GM12878 (cell line): ENCODE measurements around the gene SPOP. TPM values are rescaled to one million over a fixed set of nuclear protein-coding genes. Genes with fewer than 3 reads are reported as not detected.

Experiments
- ATAC-seq: fragments of 200-7000 bp; cut with Tn5 transposase; 3 replicates; pipeline ENCODE4 v1.9.1; 2020; ENCODE audit warnings: mild to moderate bottlenecking, moderate library complexity
- BruUV-seq: library from RNA; stranded (reverse); fragments of 400-500 nt; replicated peaks from 2 replicates; lab custom pipeline; 2021; lab: Mats Ljungman, UMichigan
- CTCF ChIA-PET: fragments of 300-600 bp; sonication (Branson Sonifier 250); formaldehyde crosslinking; extraction: SDS; loops from one replicate; lab custom pipeline; 2021; ENCODE audit warnings: inconsistent platforms; lab: Yijun Ruan, JAX
- POLR2A ChIA-PET: fragments of 350-600 bp; formaldehyde crosslinking; extraction: SDS; loops from one replicate; lab custom pipeline; 2021; ENCODE audit warnings: inconsistent platforms; lab: Charles Lee
- RAD21 ChIA-PET: fragments of 300-600 bp; sonication (Branson Sonifier 250); formaldehyde crosslinking; loops from one replicate; lab custom pipeline; 2023; ENCODE audit warnings: antibody characterized with exemption; ENCODE audit not compliant: unreplicated experiment; lab: Charles Lee
- SMC1A ChIA-PET: fragments of 300-600 bp; sonication (Branson Sonifier 250); formaldehyde crosslinking; loops from one replicate; lab custom pipeline; 2023; ENCODE audit not compliant: unreplicated experiment, uncharacterized antibody; lab: Charles Lee
- DNase-seq: peaks from one replicate; pipeline ENCODE4 v3.0.0-alpha.2; 2011; ENCODE audit warnings: low read depth, low spot score
- FAIRE-seq: peaks from 3 replicates; lab custom pipeline; 2011; peaks lifted over from hg19 to GRCh38; lab: Jason Lieb, UNC
- H2AFZ ChIP-seq: 2 replicates; pipeline ENCODE4 v1.6.0; 2011; ENCODE audit warnings: low read depth, low read length, control low read depth; ENCODE audit not compliant: control insufficient read depth
- H3K27ac ChIP-seq: 2 replicates; pipeline ENCODE4 v1.5.1; 2011; ENCODE audit warnings: control low read depth; ENCODE audit not compliant: control insufficient read depth, insufficient read depth
- H3K27me3 ChIP-seq, 2 experiments: replicated peaks in 1 of 2; 2 replicates each; pipeline versions ENCODE4 v1.6.0 to v1.6.1; 2011; ENCODE audit warnings: low read length in 1 of 2; ENCODE audit not compliant: control insufficient read depth in 2 of 2, insufficient read depth in 2 of 2
- H3K36me3 ChIP-seq, 2 experiments: 2 replicates each; pipeline ENCODE4 v1.5.1; 2011; ENCODE audit warnings: low read length in 1 of 2; ENCODE audit not compliant: control insufficient read depth in 2 of 2, insufficient read depth in 2 of 2
- H3K4me1 ChIP-seq: 2 replicates; pipeline ENCODE4 v1.6.1; 2011; ENCODE audit warnings: mild to moderate bottlenecking, low read length, moderate library complexity, mixed read lengths; ENCODE audit not compliant: control insufficient read depth, insufficient read depth
- H3K4me2 ChIP-seq: 2 replicates; pipeline ENCODE4 v1.6.0; 2011; ENCODE audit warnings: control low read depth; ENCODE audit not compliant: control insufficient read depth, insufficient read depth
- H3K4me3 ChIP-seq: fragments of 200-600 bp; sonication (generic); 2 replicates; pipeline ENCODE4 v1.5.1; 2016
- H3K79me2 ChIP-seq: 2 replicates; pipeline ENCODE4 v1.6.0; 2011; ENCODE audit warnings: low read length; ENCODE audit not compliant: control insufficient read depth, insufficient read depth
- H3K9ac ChIP-seq: 2 replicates; pipeline ENCODE4 v1.8.0; 2011; ENCODE audit warnings: low read length, control low read depth, mixed read lengths; ENCODE audit not compliant: control insufficient read depth, insufficient read depth
- H3K9me3 ChIP-seq: replicated peaks from 3 replicates; pipeline ENCODE4 v1.5.1; 2011; ENCODE audit warnings: mild to moderate bottlenecking, low read length; ENCODE audit not compliant: control insufficient read depth, insufficient read depth
- H4K20me1 ChIP-seq: 2 replicates; pipeline ENCODE4 v1.6.0; 2011; ENCODE audit not compliant: control insufficient read depth, insufficient read depth
- CBX5 ChIP-seq: sonication (generic); IDR thresholded peaks from 2 replicates; pipeline ENCODE4 v1.6.1; 2016; ENCODE audit warnings: low read depth, moderate library complexity, mild to moderate bottlenecking, inconsistent platforms
- CREB1 ChIP-seq: IDR thresholded peaks from 2 replicates; pipeline ENCODE4 v1.6.1; 2012; ENCODE audit warnings: low read depth, mild to moderate bottlenecking, inconsistent platforms
- EGR1 ChIP-seq, 2 experiments: IDR thresholded peaks; 1 replicate in 1 of 2; 2 replicates in 1 of 2; pipeline ENCODE4 v1.6.1; 2011 to 2012; ENCODE audit warnings: low read depth in 2 of 2, low read length in 2 of 2, borderline replicate concordance in 1 of 2, mild to moderate bottlenecking in 1 of 2, moderate library complexity in 1 of 2
- ETV6 ChIP-seq, 2 experiments: fragments of 450-650 bp in 1 of 2; IDR thresholded peaks in 1 of 2; conservative IDR thresholded peaks in 1 of 2; 2 replicates each; pipeline ENCODE4 v1.6.1; 2014; ENCODE audit warnings: antibody characterized with exemption in 1 of 2, borderline replicate concordance in 1 of 2, low read depth in 1 of 2, mild to moderate bottlenecking in 1 of 2, moderate library complexity in 1 of 2
- JUNB ChIP-seq: IDR thresholded peaks from 2 replicates; pipeline ENCODE4 v1.6.1; 2016; ENCODE audit warnings: antibody characterized with exemption, mild to moderate bottlenecking
- JUND ChIP-seq: IDR thresholded peaks from 2 replicates; pipeline ENCODE4 v1.6.1; 2012; ENCODE audit warnings: low read depth, mild to moderate bottlenecking, low read length, improper control_type of control experiment, moderate library complexity
- MAX ChIP-seq: IDR thresholded peaks from 2 replicates; pipeline ENCODE4 v1.6.1; 2012; ENCODE audit warnings: low read depth, low read length, improper control_type of control experiment
- NR2F1 ChIP-seq: fragments of 450-650 bp; conservative IDR thresholded peaks from 2 replicates; pipeline ENCODE4 v1.6.1; 2017; ENCODE audit warnings: mild to moderate bottlenecking
- RAD21 ChIP-seq: IDR thresholded peaks from 2 replicates; pipeline ENCODE4 v1.6.1; 2011; ENCODE audit warnings: mild to moderate bottlenecking, low read depth, low read length, moderate library complexity; ENCODE audit not compliant: insufficient read depth
- RELB ChIP-seq: fragments of 450-650 bp; IDR thresholded peaks from 2 replicates; pipeline ENCODE4 v1.6.1; 2017; ENCODE audit warnings: low read depth, mild to moderate bottlenecking, moderate library complexity
- SIX5 ChIP-seq: IDR thresholded peaks from 2 replicates; pipeline ENCODE4 v1.6.1; 2011; ENCODE audit warnings: mild to moderate bottlenecking, low read depth, low read length, moderate library complexity; ENCODE audit not compliant: severe bottlenecking
- SMAD1 ChIP-seq: fragments of 450-650 bp; IDR thresholded peaks from 2 replicates; pipeline ENCODE4 v1.6.1; 2018; ENCODE audit warnings: mild to moderate bottlenecking, low read depth; ENCODE audit not compliant: partially characterized antibody
- SRF ChIP-seq, 2 experiments: IDR thresholded peaks; 2 replicates each; pipeline ENCODE4 v1.6.1; 2011; ENCODE audit warnings: low read depth in 2 of 2, low read length in 2 of 2, mild to moderate bottlenecking in 1 of 2, moderate library complexity in 1 of 2
- STAT1 ChIP-seq: fragments of 450-650 bp; conservative IDR thresholded peaks from 2 replicates; pipeline ENCODE4 v1.6.1; 2014; ENCODE audit warnings: antibody characterized with exemption, mild to moderate bottlenecking
- SUPT20H ChIP-seq: IDR thresholded peaks from 2 replicates; pipeline ENCODE4 v1.6.1; 2011; ENCODE audit warnings: low read depth, mild to moderate bottlenecking, low read length, moderate library complexity, borderline replicate concordance; ENCODE audit not compliant: control insufficient read depth
- WGBS: methylation state at CpG from one replicate; pipeline ENCODE4 v1.1.6; 2016; ENCODE audit warnings: low lambda C conversion rate; ENCODE audit not compliant: insufficient replicate concordance, insufficient coverage; ENCODE audit errors: missing lambda C conversion rate; 5-methylcytosine and 5-hydroxymethylcytosine counted together
- in situ Hi-C: fragments of 300-500 bp; cut with MboI; formaldehyde crosslinking; loops from 9 replicates; pipeline ENCODE4 v1.14.3; 2018; ENCODE audit warnings: mixed read lengths
- intact Hi-C: fragments of 100-400 bp; cut with micrococcal nuclease; formaldehyde crosslinking; loops from one replicate; pipeline ENCODE4 v1.14.2; 2022; ENCODE audit not compliant: unreplicated experiment
- polyA plus RNA-seq, 11 experiments: library from polyadenylated mRNA; depleted of rRNA in 4 of 11; unstranded in 6 of 11; stranded (reverse) in 5 of 11; fragments of >200 nt; fragmentation: Nextera tagmentation in 4 of 11; fragmentation: Illumina TruSeq in 1 of 11; extraction: Ambion mirVana in 4 of 11; extraction: Trizol in 1 of 11; gene quantifications; 1 replicate in 1 of 11; 2 replicates in 10 of 11; pipeline versions ENCODE4 v1.2.1 to v1.2.3, GENCODE V29; 2011 to 2016; ENCODE audit warnings: inconsistent platforms in 2 of 11, missing spikeins in 2 of 11, low read depth in 1 of 11
- total RNA-seq, 4 experiments: library from RNA; depleted of rRNA in 3 of 4; stranded (reverse); fragments of >200 nt in 3 of 4; fragmentation: Illumina TruSeq in 1 of 4; extraction: Trizol in 1 of 4; gene quantifications; 2 replicates each; pipeline versions ENCODE4 v1.2.1 to v1.2.3, GENCODE V29; 2013 to 2021
- TF ChIP-seq, protein P1 (sequence below): IDR thresholded peaks from 2 replicates; pipeline ENCODE4 v1.6.1; 2011; ENCODE audit warnings: borderline replicate concordance, low read depth, mild to moderate bottlenecking, moderate library complexity, mixed read lengths, low read length; ENCODE audit not compliant: insufficient read depth; ENCODE audit errors: extremely low read length
- TF ChIP-seq, protein P2 (sequence below): IDR thresholded peaks from 2 replicates; pipeline ENCODE4 v1.6.1; 2012; ENCODE audit warnings: mild to moderate bottlenecking, low read depth, low read length

The SPOP gene
- total and polyA plus RNA-seq, 10 of the 15 experiments (the other 5 are each of a cell fraction or from before 2014, with no cell fraction given) = 35.1 to 80.4 (median 44.7) TPM

DNA sequence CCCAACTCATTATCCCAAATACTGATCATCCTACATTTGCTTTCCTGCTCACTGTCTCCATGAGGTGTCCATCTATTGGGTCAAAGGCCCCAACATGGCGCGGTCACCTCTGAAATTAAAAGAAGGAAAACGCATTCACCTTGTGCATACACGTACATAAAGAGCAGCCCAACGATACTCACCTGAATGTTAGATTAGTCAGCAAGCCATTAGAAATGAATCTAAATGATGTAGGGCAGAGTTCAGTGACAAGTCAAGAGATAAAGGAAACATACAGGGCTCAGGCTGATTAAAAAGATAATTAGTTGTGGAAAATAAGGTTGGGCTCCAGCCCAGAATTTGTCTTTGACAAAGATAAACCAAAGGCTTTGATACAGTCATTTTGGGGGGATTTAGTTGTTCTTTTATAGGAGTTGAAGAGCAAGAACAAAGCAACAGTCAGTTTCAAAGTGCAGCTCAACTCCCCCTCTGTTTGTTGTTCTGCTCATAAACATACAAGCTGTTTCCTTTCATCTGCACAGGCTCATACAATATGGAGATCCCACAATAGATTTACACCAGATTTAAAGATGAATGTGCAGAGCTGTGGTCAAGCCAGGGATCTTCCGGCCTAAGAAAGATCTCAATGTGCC lies 81.2 kb downstream of the SPOP start:
- Histone ChIP-seq H3K9me3 (no peaks in the 10 kb centered on the region), H3K4me1 (no peaks in the 10 kb centered on the region), H3K36me3 (peaks cover 4 to 12% of the 10 kb centered on the region in 2 experiments), H3K4me2 (no peak overlapping the region), H3K79me2 (no peaks in the 10 kb centered on the region), H3K9ac (no peak overlapping the region), H3K4me3 (no peak overlapping the region), H3K27me3 (no peaks in the 10 kb centered on the region), H2AFZ (no peak overlapping the region), H4K20me1 (no peaks in the 10 kb centered on the region), H3K27ac (no peak overlapping the region)
- RAD21 ChIA-PET = interaction anchor here (1.2 kb wide), 1 partner anchor 99 kb away, joined by 3 read pairs; no protein-coding TSS in a partner anchor
- SMC1A ChIA-PET = interaction anchor here (1.3 to 1.6 kb wide), 2 partner anchors 49 to 111 kb away, joined by 3 read pairs; partner anchors contain the start of gene SLC35B1
- in situ Hi-C loops (no loop called here), intact Hi-C loops (no loop called here)
- POLR2A ChIA-PET = interaction anchor here (0.6 kb wide), 2 partner anchors 65 to 67 kb away, joined by 3 to 4 read pairs; no protein-coding TSS in a partner anchor
- DNase-seq (no peak), FAIRE-seq (no peak), ATAC-seq (no peak)
- WGBS = 98% methylated on average over 6 of the region's 6 CpGs
- BruUV-seq = no TSS peak
- CTCF ChIA-PET = interaction anchor here (0.7 to 2.6 kb wide), 6 partner anchors 21 to 491 kb away, joined by 3 to 8 read pairs (median 4); partner anchors contain the start of gene NXPH3
- TF ChIP-seq SUPT20H (no peak), RELB (no peak), JUNB (no peak), SMAD1 (no peak), RAD21 (no peak), MAX (no peak), ETV6 (conservative IDR thresholded peaks at IDR 0.05 in 1 of 2, IDR thresholded peaks at IDR 0.05 in 1 of 2; ENCODE audit: borderline replicate concordance in 1 of 2, low read depth in 1 of 2) (no peak), CREB1 (no peak), JUND (no peak), STAT1 (no peak), EGR1 (IDR thresholded peaks at IDR 0.05; ENCODE audit: borderline replicate concordance in 1 of 2, low read depth in 2 of 2, low read length in 2 of 2) (no peak), SIX5 (no peak), SRF (IDR thresholded peaks at IDR 0.05; ENCODE audit: low read depth in 2 of 2, low read length in 2 of 2) (no peak), NR2F1 (no peak), CBX5 (no peak)
- TF ChIP-seq, protein P1, sequence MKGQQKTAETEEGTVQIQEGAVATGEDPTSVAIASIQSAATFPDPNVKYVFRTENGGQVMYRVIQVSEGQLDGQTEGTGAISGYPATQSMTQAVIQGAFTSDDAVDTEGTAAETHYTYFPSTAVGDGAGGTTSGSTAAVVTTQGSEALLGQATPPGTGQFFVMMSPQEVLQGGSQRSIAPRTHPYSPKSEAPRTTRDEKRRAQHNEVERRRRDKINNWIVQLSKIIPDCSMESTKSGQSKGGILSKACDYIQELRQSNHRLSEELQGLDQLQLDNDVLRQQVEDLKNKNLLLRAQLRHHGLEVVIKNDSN = no peak
- TF ChIP-seq, protein P2, sequence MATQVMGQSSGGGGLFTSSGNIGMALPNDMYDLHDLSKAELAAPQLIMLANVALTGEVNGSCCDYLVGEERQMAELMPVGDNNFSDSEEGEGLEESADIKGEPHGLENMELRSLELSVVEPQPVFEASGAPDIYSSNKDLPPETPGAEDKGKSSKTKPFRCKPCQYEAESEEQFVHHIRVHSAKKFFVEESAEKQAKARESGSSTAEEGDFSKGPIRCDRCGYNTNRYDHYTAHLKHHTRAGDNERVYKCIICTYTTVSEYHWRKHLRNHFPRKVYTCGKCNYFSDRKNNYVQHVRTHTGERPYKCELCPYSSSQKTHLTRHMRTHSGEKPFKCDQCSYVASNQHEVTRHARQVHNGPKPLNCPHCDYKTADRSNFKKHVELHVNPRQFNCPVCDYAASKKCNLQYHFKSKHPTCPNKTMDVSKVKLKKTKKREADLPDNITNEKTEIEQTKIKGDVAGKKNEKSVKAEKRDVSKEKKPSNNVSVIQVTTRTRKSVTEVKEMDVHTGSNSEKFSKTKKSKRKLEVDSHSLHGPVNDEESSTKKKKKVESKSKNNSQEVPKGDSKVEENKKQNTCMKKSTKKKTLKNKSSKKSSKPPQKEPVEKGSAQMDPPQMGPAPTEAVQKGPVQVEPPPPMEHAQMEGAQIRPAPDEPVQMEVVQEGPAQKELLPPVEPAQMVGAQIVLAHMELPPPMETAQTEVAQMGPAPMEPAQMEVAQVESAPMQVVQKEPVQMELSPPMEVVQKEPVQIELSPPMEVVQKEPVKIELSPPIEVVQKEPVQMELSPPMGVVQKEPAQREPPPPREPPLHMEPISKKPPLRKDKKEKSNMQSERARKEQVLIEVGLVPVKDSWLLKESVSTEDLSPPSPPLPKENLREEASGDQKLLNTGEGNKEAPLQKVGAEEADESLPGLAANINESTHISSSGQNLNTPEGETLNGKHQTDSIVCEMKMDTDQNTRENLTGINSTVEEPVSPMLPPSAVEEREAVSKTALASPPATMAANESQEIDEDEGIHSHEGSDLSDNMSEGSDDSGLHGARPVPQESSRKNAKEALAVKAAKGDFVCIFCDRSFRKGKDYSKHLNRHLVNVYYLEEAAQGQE = no peak
